ENCODE data around the gene PEPD. TPM values are rescaled to one million over a fixed set of nuclear protein-coding genes. Genes with fewer than 3 reads are reported as not detected.

PEPD gene
- polyA plus RNA-seq, 1 donor from 2014 or later, result 43.9 TPM

DNA sequence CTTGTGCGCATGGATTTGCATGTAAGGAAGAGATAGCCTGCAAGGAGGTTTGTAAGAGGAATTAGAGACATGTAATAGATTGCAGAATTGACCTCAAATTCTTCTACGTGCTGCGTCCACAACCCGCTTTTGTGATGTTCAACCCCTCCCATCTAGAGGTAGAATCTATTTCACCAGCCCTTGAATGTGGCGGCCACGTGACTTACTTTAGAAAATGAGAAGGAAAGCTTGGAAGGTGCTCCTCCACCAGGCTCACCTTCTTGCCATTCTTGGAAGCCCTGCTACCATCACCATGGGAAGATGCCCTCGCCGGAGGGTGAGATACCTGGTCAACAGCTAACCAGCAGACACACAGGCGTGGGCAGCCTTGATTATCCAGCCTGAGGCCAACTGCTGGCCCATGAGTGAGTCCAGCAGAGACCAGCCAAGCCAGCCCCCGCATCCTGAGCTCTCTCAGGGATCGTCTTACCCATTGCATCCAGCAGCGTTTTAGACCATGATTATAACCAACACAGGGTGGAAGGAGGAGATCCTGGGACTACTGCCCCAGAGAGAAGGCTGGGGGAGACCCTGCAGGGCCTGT, 7.6 kb upstream of the PEPD start:
- no peak overlapping the region for H3K4me3 ChIP-seq (ENCODE audit: low read length)
- H3K9ac ChIP-seq (ENCODE audit: low read length), result no peak overlapping the region
- H3K79me2 ChIP-seq (replicated peaks; ENCODE audit: insufficient read depth, low read length), result no peaks in the 10 kb centered on the region
- no peaks in the 10 kb centered on the region for H3K36me3 ChIP-seq (ENCODE audit: insufficient read depth, low read length)
- H4K20me1 ChIP-seq (ENCODE audit: insufficient read depth), result no peaks in the 10 kb centered on the region
- no peak overlapping the region for H3K4me2 ChIP-seq (ENCODE audit: low read length)
- H3K9me2 ChIP-seq (ENCODE audit: insufficient read depth, low read length), result no peaks in the 10 kb centered on the region
- no peak for TF ChIP-seq SMC3 (conservative IDR thresholded peaks at IDR 0.05; ENCODE audit: poor library complexity)
- no peak for TF ChIP-seq RAD21 (conservative IDR thresholded peaks at IDR 0.05)
- H3K27ac ChIP-seq (ENCODE audit: low read length), result no peak overlapping the region
- no peaks in the 10 kb centered on the region for H3K27me3 ChIP-seq (ENCODE audit: insufficient read depth, low read depth, low read length)
- no peak overlapping the region for H2AFZ ChIP-seq (ENCODE audit: low read depth, low read length)
- no peaks in the 10 kb centered on the region for H3K9me3 ChIP-seq (ENCODE audit: low read length)
- H3F3A ChIP-seq (ENCODE audit: insufficient read depth, low read length, poor library complexity, severe bottlenecking), result no peaks in the 10 kb centered on the region

DNA sequence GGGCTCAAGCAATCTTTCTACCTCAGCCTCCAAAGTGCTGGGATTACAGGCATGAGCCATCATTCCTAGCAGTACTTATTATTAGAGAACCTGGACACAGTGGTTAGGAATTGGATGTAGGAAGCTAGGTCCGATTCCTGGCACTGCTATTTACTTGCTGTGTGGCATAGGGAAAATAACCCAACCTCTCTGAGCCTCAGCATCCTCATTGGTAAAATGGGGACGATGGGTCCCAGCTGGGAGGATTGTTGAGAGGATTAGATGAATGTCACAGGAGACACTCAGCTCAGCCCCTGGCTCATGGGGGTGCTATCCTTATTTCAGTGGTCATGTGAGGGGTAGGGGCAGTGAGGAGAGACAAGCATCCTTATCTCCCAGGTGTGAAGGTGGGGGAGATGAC, 6.8 kb upstream of the PEPD start:
- Histone ChIP-seq H3K9ac (ENCODE audit: low read length) (no peak overlapping the region), H2AFZ (ENCODE audit: low read depth, low read length) (no peak overlapping the region), H3K4me2 (ENCODE audit: low read length) (no peak overlapping the region), H3K27ac (ENCODE audit: low read length) (no peak overlapping the region), H3K9me2 (ENCODE audit: insufficient read depth, low read length) (no peaks in the 10 kb centered on the region), H3K9me3 (ENCODE audit: low read length) (no peaks in the 10 kb centered on the region), H3K27me3 (ENCODE audit: insufficient read depth, low read depth, low read length) (no peaks in the 10 kb centered on the region), H4K20me1 (ENCODE audit: insufficient read depth) (no peaks in the 10 kb centered on the region), H3F3A (ENCODE audit: insufficient read depth, low read length, poor library complexity, severe bottlenecking) (no peaks in the 10 kb centered on the region), H3K79me2 (replicated peaks; ENCODE audit: insufficient read depth, low read length) (no peaks in the 10 kb centered on the region), H3K36me3 (ENCODE audit: insufficient read depth, low read length) (no peaks in the 10 kb centered on the region), H3K4me3 (ENCODE audit: low read length) (no peak overlapping the region)
- TF ChIP-seq POLR2AphosphoS5 (IDR thresholded peaks at IDR 0.05) (no peak), RAD21 (conservative IDR thresholded peaks at IDR 0.05) (no peak), SMC3 (conservative IDR thresholded peaks at IDR 0.05; ENCODE audit: poor library complexity) (no peak), EP300 (conservative IDR thresholded peaks at IDR 0.05; ENCODE audit: poor library complexity, severe bottlenecking) (no peak), TAF1 (IDR thresholded peaks at IDR 0.05; ENCODE audit: low read depth) (no peak), MXI1 (conservative IDR thresholded peaks at IDR 0.05; ENCODE audit: poor library complexity, severe bottlenecking) (no peak), EZH2 (IDR thresholded peaks at IDR 0.05; ENCODE audit: borderline replicate concordance, insufficient read depth, low read length, poor library complexity, severe bottlenecking) (no peak)
- TF ChIP-seq, protein P1, sequence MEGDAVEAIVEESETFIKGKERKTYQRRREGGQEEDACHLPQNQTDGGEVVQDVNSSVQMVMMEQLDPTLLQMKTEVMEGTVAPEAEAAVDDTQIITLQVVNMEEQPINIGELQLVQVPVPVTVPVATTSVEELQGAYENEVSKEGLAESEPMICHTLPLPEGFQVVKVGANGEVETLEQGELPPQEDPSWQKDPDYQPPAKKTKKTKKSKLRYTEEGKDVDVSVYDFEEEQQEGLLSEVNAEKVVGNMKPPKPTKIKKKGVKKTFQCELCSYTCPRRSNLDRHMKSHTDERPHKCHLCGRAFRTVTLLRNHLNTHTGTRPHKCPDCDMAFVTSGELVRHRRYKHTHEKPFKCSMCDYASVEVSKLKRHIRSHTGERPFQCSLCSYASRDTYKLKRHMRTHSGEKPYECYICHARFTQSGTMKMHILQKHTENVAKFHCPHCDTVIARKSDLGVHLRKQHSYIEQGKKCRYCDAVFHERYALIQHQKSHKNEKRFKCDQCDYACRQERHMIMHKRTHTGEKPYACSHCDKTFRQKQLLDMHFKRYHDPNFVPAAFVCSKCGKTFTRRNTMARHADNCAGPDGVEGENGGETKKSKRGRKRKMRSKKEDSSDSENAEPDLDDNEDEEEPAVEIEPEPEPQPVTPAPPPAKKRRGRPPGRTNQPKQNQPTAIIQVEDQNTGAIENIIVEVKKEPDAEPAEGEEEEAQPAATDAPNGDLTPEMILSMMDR (IDR thresholded peaks at IDR 0.05; ENCODE audit: poor library complexity, severe bottlenecking), result no peak
- TF ChIP-seq, protein P2, sequence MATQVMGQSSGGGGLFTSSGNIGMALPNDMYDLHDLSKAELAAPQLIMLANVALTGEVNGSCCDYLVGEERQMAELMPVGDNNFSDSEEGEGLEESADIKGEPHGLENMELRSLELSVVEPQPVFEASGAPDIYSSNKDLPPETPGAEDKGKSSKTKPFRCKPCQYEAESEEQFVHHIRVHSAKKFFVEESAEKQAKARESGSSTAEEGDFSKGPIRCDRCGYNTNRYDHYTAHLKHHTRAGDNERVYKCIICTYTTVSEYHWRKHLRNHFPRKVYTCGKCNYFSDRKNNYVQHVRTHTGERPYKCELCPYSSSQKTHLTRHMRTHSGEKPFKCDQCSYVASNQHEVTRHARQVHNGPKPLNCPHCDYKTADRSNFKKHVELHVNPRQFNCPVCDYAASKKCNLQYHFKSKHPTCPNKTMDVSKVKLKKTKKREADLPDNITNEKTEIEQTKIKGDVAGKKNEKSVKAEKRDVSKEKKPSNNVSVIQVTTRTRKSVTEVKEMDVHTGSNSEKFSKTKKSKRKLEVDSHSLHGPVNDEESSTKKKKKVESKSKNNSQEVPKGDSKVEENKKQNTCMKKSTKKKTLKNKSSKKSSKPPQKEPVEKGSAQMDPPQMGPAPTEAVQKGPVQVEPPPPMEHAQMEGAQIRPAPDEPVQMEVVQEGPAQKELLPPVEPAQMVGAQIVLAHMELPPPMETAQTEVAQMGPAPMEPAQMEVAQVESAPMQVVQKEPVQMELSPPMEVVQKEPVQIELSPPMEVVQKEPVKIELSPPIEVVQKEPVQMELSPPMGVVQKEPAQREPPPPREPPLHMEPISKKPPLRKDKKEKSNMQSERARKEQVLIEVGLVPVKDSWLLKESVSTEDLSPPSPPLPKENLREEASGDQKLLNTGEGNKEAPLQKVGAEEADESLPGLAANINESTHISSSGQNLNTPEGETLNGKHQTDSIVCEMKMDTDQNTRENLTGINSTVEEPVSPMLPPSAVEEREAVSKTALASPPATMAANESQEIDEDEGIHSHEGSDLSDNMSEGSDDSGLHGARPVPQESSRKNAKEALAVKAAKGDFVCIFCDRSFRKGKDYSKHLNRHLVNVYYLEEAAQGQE (IDR thresholded peaks at IDR 0.05; ENCODE audit: borderline replicate concordance), result no peak
